Measurements from ENCODE around the gene RTP2.

Gene RTP2

GRCh38 chr3:187661267-187661666 lies 41.1 kb downstream of the RTP2 start:
- no peaks in the 10 kb centered on the region for H3K9me3 ChIP-seq (ENCODE audit: control insufficient read depth, low read length)
- DNase-seq (ENCODE audit: low read depth), result no peak
- H3K9ac ChIP-seq (ENCODE audit: low read length), result no peak overlapping the region
- peaks cover 19% of the 10 kb centered on the region for H3K27me3 ChIP-seq (replicated peaks; ENCODE audit: control insufficient read depth, insufficient read depth, low read length)
- H3K36me3 ChIP-seq (ENCODE audit: control insufficient read depth, insufficient read depth, low read length, severe bottlenecking), result no peaks in the 10 kb centered on the region
- no peak overlapping the region for H3K4me3 ChIP-seq (ENCODE audit: low read length)
- H3K4me1 ChIP-seq (ENCODE audit: control insufficient read depth, insufficient read depth, low read length), result no peaks in the 10 kb centered on the region

GRCh38 chr3:187651282-187651681 lies 51.1 kb downstream of the RTP2 start:
- Histone ChIP-seq H3K27me3 (replicated peaks; ENCODE audit: control insufficient read depth, insufficient read depth, low read length) (peaks cover 10% of the 10 kb centered on the region), H3K9ac (ENCODE audit: low read length) (no peak overlapping the region), H3K36me3 (ENCODE audit: control insufficient read depth, insufficient read depth, low read length, severe bottlenecking) (no peaks in the 10 kb centered on the region), H3K4me3 (ENCODE audit: low read length) (no peak overlapping the region), H3K9me3 (ENCODE audit: control insufficient read depth, low read length) (peaks cover 13% of the 10 kb centered on the region), H3K4me1 (ENCODE audit: control insufficient read depth, insufficient read depth, low read length) (no peaks in the 10 kb centered on the region)
- no peak for DNase-seq (ENCODE audit: low read depth)
